ENCODE results near the gene METTL1.
"Not testable (repeated sequence)": the region's sequence is repeated elsewhere in the genome, so short reads cannot be mapped to it uniquely, and the experiment has no call there.

METTL1 gene

DNA sequence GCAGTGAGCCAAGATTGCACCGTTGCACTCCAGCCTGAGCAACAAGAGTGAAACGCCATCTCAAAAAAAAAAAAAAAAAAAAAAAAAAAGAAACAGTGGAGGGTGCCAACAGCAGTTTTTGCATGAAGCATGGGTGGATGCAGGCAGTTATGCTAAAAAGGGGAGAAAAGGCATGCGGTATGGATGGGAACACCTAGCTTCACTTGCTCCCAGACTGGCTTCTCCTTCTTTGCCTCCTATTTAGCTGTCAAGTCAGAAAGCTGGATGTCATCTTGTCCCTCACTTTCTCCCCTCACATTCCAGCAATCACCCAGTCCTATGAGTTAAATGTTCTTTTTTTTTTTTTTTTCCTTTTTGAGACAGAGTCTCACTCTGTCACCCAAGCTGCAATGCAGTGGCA is 3.1 kb upstream of the METTL1 start:
- TF ChIP-seq, protein P1, sequence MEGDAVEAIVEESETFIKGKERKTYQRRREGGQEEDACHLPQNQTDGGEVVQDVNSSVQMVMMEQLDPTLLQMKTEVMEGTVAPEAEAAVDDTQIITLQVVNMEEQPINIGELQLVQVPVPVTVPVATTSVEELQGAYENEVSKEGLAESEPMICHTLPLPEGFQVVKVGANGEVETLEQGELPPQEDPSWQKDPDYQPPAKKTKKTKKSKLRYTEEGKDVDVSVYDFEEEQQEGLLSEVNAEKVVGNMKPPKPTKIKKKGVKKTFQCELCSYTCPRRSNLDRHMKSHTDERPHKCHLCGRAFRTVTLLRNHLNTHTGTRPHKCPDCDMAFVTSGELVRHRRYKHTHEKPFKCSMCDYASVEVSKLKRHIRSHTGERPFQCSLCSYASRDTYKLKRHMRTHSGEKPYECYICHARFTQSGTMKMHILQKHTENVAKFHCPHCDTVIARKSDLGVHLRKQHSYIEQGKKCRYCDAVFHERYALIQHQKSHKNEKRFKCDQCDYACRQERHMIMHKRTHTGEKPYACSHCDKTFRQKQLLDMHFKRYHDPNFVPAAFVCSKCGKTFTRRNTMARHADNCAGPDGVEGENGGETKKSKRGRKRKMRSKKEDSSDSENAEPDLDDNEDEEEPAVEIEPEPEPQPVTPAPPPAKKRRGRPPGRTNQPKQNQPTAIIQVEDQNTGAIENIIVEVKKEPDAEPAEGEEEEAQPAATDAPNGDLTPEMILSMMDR (IDR thresholded peaks at IDR 0.05; ENCODE audit: extremely low read depth, missing control alignments): no peak
- no peak for DNase-seq (ENCODE audit: low spot score)

DNA sequence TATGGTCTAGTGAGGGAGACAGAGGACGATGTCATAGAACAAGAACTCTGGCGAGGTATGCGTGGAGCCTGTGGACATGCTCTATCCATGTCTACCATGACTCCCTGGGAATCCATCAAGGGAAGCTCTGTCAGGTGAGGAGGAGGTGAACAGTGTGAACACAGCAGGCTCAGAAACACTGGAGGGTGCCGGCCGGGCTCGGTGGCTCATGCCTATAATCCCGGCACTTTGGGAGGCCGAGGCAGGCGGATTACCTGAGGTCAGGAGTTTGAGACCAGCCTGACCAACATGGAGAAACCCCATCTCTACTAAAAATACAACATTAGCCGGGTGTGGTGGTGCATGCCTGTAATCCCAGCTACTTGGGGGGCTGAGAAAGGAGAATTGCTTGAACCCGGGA is 2.7 kb upstream of the METTL1 start:
- not testable (repeated sequence) for DNase-seq (ENCODE audit: low spot score)

DNA sequence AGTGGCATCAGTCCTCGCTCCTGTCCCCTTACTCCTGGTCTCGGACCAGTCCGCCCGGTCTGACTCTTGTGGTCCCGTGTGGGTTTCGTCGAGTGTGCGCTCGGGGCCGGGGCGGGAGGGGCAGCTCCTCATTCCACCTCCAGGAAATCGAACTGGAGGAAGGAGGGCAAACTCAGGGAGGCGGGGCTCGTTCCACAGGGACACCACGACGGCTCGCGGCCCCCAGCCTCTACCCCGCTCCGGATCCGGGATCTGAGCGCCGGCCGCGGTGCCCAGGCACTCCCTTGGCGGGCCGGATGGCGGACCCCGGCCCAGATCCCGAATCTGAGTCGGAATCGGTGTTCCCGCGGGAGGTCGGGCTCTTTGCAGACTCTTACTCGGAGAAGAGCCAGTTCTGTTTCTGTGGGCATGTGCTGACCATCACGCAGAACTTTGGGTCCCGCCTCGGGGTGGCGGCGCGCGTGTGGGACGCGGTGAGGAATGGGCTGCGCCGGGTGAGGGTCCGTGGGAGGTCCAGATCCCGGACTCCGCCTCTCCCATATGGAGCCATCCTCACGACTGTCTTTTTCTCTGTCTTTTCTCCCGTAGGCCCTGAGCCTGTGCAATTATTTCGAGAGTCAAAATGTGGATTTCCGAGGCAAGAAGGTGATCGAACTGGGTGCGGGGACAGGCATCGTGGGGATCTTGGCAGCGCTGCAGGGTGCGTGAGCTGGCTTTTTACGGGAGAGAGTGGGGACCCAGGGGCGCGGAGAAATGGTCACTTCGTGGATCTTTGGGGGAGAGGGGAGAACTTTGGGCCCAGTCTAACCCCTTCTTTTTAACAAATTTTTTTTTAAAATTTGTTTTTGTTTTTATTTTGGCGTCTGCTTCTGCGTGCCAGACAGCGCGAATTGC is 771 bp upstream of the METTL1 start, which contains the start of gene EEF1AKMT3:
EEF1AKMT3 (plus strand) TSS at position 186 of the 894 bp plus-strand sequence; CDS start at position 297, 111 bp downstream.
- TF ChIP-seq, protein P1 (IDR thresholded peaks at IDR 0.05; ENCODE audit: extremely low read depth, missing control alignments): no peak
- DNase-seq (ENCODE audit: low spot score): no peak

DNA sequence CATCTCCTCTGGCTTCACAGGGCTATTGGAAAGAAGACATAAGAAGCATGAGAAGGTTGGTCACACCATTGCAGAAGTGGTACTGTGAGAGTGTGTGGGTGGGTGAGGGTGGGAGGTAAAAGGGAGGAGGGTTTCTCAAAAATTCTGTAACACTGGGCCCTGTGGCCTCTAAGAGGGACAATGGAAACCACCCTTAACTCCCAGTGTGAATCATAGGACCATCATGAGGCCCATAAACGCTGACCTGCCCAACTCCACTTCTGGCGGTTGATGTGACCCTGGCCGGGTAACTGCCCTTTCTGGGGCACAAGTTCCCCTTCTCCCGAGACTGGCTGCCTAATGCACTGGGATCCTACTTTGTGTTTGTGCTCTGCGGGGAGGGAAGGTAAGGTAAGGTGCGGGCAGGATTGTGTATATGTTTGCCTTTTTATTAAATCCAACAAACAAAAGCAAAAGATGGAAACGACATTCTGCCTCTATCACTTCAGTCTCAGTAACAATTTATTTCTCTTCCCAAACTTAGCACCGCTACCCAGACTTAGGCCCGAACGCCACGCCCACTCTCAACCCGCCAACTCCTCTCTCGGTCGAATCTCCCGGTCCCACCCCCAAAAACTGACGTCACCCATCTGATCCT is 551 bp downstream of the METTL1 start:
- TF ChIP-seq, protein P1 (IDR thresholded peaks at IDR 0.05; ENCODE audit: extremely low read depth, missing control alignments): no peak
- peak; percentile 90 for DNase-seq (ENCODE audit: low spot score)

DNA sequence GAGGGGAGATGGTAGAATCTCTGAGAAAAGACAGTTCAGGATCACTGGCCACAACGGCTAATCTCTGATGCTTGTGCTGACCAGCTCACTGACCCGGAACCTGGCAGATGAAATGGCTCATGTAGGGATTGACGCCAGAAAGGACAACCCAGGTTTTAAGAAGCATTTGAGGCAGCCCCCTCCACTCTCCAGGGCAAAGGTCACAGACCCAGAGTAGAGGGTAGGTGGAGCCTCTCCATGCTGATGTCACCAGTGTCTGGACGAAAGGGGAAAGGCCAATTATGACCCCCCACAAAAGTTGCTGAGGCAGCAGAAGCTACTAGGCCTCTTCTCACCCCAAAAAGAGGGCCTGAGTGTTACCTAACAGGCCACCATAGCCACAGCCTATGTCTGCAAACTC is 1.2 kb downstream of the METTL1 start:
- DNase-seq (ENCODE audit: low spot score): no peak
- TF ChIP-seq, protein P1 (IDR thresholded peaks at IDR 0.05; ENCODE audit: extremely low read depth, missing control alignments): no peak

DNA sequence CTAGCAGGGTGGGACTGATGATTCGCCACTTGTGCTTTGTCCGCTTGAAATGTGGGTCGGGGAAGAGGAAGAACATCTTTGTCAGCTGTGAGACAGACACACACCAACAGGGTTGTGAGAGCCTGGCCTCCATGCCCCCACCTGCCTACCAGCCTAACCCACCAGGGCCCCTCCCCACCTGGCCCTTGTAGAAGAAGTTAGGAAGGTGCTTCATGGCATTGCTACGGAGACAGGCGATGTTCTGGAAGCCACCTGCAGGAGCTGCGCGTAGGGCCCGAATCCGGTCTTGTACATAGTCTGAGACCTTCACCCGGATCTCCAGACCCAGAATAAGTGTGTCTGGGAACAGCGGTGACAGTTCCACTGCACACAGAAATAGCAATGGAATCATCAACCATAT is 2.3 kb downstream of the METTL1 start:
- TF ChIP-seq, protein P1 (IDR thresholded peaks at IDR 0.05; ENCODE audit: extremely low read depth, missing control alignments): no peak
- DNase-seq (ENCODE audit: low spot score): no peak

DNA sequence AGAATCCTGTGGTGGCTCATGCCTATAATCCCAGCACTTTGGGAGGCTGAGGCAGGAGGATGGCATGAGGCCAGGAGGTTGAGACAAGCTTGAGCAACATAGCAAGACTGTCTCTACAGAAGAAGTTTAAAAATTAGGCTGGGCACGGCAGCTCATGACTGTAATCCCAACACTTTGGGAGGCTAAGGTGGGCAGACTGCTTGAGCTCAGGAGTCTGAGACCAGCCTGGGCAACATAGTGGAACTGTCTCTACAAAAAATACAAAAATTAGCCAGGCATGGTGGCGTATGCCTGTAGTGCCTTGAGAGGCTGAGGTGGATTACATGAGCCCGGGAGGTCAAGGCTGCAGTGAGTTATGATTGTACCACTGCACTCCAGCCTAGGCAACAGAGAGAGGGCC is 4.0 kb downstream of the METTL1 start:
- DNase-seq (ENCODE audit: low spot score): no peak
- TF ChIP-seq, protein P1 (IDR thresholded peaks at IDR 0.05; ENCODE audit: extremely low read depth, missing control alignments): no peak
